ENCODE results near the gene TXLNG. TPM values are rescaled to one million over a fixed set of nuclear protein-coding genes. Genes with fewer than 3 reads are reported as not detected.

TXLNG gene
- total RNA-seq, 1 donor from 2014 or later = 25.8 TPM

- Mint-ChIP-seq H3K4me1 (ENCODE audit: low read depth) (peaks cover 3% of the 10 kb centered on the region), H3K27ac (no peak overlapping the region), H3K9me3 (ENCODE audit: low read depth) (no peaks in the 10 kb centered on the region), H3K4me3 (ENCODE audit: low read depth) (no peak overlapping the region), H3K36me3 (ENCODE audit: insufficient read depth) (peaks cover 39% of the 10 kb centered on the region), H3K27me3 (no peaks in the 10 kb centered on the region)
- DNase-seq (ENCODE audit: low spot score, unreplicated experiment) = no peak
- TF ChIP-seq CTCF (IDR thresholded peaks at IDR 0.05; ENCODE audit: unreplicated experiment) = no peak
Measured at GRCh38 chrX:16848541-16848940, 62.3 kb downstream of the TXLNG start.

DNA sequence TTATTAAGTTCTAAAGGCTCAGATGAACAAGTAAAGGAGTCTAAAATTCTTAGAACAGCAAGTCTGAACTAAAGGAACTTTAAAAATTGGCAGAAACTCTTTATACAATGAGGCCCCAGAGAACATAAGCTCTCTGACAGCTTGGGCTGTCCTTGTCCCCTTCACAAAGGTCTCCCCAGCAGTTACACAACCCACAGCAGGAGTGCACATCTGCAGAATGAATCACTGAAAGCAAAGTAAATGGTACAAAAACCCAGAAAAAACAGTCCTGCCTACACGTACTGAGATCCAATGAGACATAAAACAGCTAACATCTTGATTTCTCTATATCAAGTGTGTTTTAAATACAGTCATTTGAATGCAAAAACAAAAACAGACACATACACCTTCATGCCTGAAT, 65.2 kb downstream of the TXLNG start:
- Mint-ChIP-seq H3K27me3 (no peaks in the 10 kb centered on the region), H3K9me3 (ENCODE audit: low read depth) (no peaks in the 10 kb centered on the region), H3K36me3 (ENCODE audit: insufficient read depth) (peaks cover 36% of the 10 kb centered on the region), H3K27ac (no peak overlapping the region), H3K4me3 (ENCODE audit: low read depth) (no peak overlapping the region), H3K4me1 (ENCODE audit: low read depth) (no peaks in the 10 kb centered on the region)
- no peak for TF ChIP-seq CTCF (IDR thresholded peaks at IDR 0.05; ENCODE audit: unreplicated experiment)
- no peak for DNase-seq (ENCODE audit: low spot score, unreplicated experiment)

DNA sequence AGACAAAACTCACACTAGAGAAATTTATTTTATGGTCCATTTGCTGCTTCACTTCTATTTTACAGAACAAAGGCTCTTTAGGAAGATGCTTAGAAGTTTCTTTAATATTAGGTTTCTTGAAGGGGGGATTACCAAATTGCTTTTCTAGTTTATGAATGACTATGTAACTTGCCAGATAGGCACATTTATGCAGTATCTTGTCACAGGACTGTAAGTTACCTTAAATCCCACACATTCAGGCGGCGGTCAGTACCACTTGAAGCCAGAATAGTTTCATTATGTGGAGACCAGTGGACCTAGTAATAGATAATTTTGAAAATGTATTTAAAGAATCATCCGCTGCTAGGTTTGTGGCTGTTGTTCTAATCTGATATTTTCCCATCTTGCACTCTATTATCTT, 65.6 kb downstream of the TXLNG start:
- H3K27ac Mint-ChIP-seq = no peak overlapping the region
- no peak for DNase-seq (ENCODE audit: low spot score, unreplicated experiment)
- peaks cover 2% of the 10 kb centered on the region for H3K9me3 Mint-ChIP-seq (ENCODE audit: low read depth)
- no peaks in the 10 kb centered on the region for H3K4me1 Mint-ChIP-seq (ENCODE audit: low read depth)
- H3K4me3 Mint-ChIP-seq (ENCODE audit: low read depth) = no peak overlapping the region
- no peaks in the 10 kb centered on the region for H3K27me3 Mint-ChIP-seq
- no peak for TF ChIP-seq CTCF (IDR thresholded peaks at IDR 0.05; ENCODE audit: unreplicated experiment)
- peaks cover 39% of the 10 kb centered on the region for H3K36me3 Mint-ChIP-seq (ENCODE audit: insufficient read depth)

- H3K4me3 Mint-ChIP-seq (ENCODE audit: low read depth) = no peak overlapping the region
- H3K27me3 Mint-ChIP-seq = no peaks in the 10 kb centered on the region
- peaks cover 47% of the 10 kb centered on the region for H3K36me3 Mint-ChIP-seq (ENCODE audit: insufficient read depth)
- peaks cover 7% of the 10 kb centered on the region for H3K9me3 Mint-ChIP-seq (ENCODE audit: low read depth)
- no peak overlapping the region for H3K27ac Mint-ChIP-seq
- no peaks in the 10 kb centered on the region for H3K4me1 Mint-ChIP-seq (ENCODE audit: low read depth)
- no peak for DNase-seq (ENCODE audit: low spot score, unreplicated experiment)
- TF ChIP-seq CTCF (IDR thresholded peaks at IDR 0.05; ENCODE audit: unreplicated experiment) = no peak
Measured at GRCh38 chrX:16852617-16853179, 66.4 kb downstream of the TXLNG start.

DNA sequence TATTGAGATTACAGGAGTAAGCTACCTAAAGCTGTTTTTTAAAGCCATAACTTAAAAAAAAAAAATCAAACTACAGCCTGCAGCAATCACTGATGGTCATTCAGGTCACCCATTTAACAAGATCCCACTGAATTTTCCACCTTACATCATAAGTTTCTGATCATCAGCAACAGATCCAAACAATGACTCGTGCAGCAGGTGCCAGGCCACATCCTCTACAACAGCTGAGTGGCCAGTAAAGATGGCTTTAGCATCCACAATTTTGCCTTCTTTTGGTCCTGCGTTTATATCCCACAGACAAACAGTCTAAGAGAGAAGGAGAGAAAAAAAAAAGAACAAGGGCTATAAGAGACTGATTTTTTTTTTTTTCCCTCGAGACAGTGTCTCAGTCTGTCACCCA, 67.3 kb downstream of the TXLNG start:
- Mint-ChIP-seq H3K4me3 (ENCODE audit: low read depth) (no peak overlapping the region), H3K36me3 (ENCODE audit: insufficient read depth) (peaks cover 46% of the 10 kb centered on the region), H3K4me1 (ENCODE audit: low read depth) (no peaks in the 10 kb centered on the region), H3K27ac (peak overlapping the region; percentile 57), H3K27me3 (no peaks in the 10 kb centered on the region), H3K9me3 (ENCODE audit: low read depth) (peaks cover 7% of the 10 kb centered on the region)
- TF ChIP-seq CTCF (IDR thresholded peaks at IDR 0.05; ENCODE audit: unreplicated experiment) = no peak
- DNase-seq (ENCODE audit: low spot score, unreplicated experiment) = no peak
